K562 (cell line): ENCODE data around the gene BICD1. TPM values are rescaled to one million over a fixed set of nuclear protein-coding genes. Genes with fewer than 3 reads are reported as not detected.

Experiments
- ATAC-seq: fragments of 200-7000 bp; cut with Tn5 transposase; 3 replicates; pipeline ENCODE4 v1.9.1; 2020; ENCODE audit warnings: moderate library complexity
- BruUV-seq: library from RNA; stranded (reverse); fragments of 400-500 nt; replicated peaks from 2 replicates; lab custom pipeline; 2021; lab: Mats Ljungman, UMichigan
- CTCF ChIA-PET: fragments of 300-600 bp; formaldehyde crosslinking; extraction: SDS; loops from one replicate; lab custom pipeline; 2021; ENCODE audit warnings: low intra/inter-chr PET ratio; lab: Yijun Ruan, JAX
- POLR2A ChIA-PET: fragments of 300-600, 350-650 bp; sonication (Branson Sonifier 250); formaldehyde crosslinking; extraction: SDS; loops from one replicate; lab custom pipeline; 2021; ENCODE audit warnings: antibody characterized with exemption, inconsistent platforms; lab: Yijun Ruan, JAX
- DNase-seq, 4 experiments: peaks; one replicate each; pipeline versions ENCODE4 v3.0.0 to v3.0.0-alpha.2; 2011 to 2018; ENCODE audit warnings: low spot score in 3 of 4, mixed read lengths in 3 of 4; ENCODE audit errors: extremely low read depth in 1 of 4
- FAIRE-seq: peaks from 2 replicates; lab custom pipeline; 2011; peaks lifted over from hg19 to GRCh38; lab: Jason Lieb, UNC
- H2AFZ ChIP-seq: 2 replicates; pipeline ENCODE4 v1.6.0; 2011; ENCODE audit warnings: low read depth, low read length, control low read depth, inconsistent platforms
- H3K27ac ChIP-seq: fragments of 200-600 bp; 3 replicates; pipeline ENCODE4 v1.8.0; 2011; ENCODE audit warnings: low read depth, mild to moderate bottlenecking, control low read depth, inconsistent platforms, low read length, moderate library complexity, mixed read lengths; ENCODE audit errors: extremely low read depth
- H3K27me3 ChIP-seq, 2 experiments: fragments of 300-600 bp in 1 of 2; 2 replicates in 1 of 2; 3 replicates in 1 of 2; pipeline versions ENCODE4 v1.6.0 to v1.8.0; 2011; ENCODE audit warnings: inconsistent platforms in 2 of 2, low read length in 2 of 2, mild to moderate bottlenecking in 1 of 2, mixed read lengths in 1 of 2, moderate library complexity in 1 of 2; ENCODE audit not compliant: control insufficient read depth in 2 of 2, insufficient read depth in 2 of 2
- H3K36me3 ChIP-seq: fragments of 300-600 bp; 3 replicates; pipeline ENCODE4 v1.8.0; 2011; ENCODE audit warnings: mild to moderate bottlenecking, low read length, inconsistent platforms; ENCODE audit not compliant: control insufficient read depth, insufficient read depth
- H3K4me1 ChIP-seq, 2 experiments: fragments of 200-600 bp in 1 of 2; replicated peaks in 1 of 2; 2 replicates in 1 of 2; 3 replicates in 1 of 2; pipeline versions ENCODE4 v1.5.1 to v1.8.0; 2011; ENCODE audit warnings: inconsistent platforms in 2 of 2, low read length in 2 of 2, mild to moderate bottlenecking in 1 of 2, mixed read lengths in 1 of 2, moderate library complexity in 1 of 2; ENCODE audit not compliant: control insufficient read depth in 2 of 2, insufficient read depth in 2 of 2
- H3K4me2 ChIP-seq: 2 replicates; pipeline ENCODE4 v1.6.1; 2011; ENCODE audit warnings: low read length, control low read depth, inconsistent platforms, mixed read lengths; ENCODE audit not compliant: insufficient read depth
- H3K4me3 ChIP-seq: fragments of 200-600 bp; sonication (generic), shearing (Covaris generic); 2 replicates; pipeline ENCODE4 v1.5.1; 2016; ENCODE audit warnings: control low read depth, inconsistent platforms
- H3K79me2 ChIP-seq: fragments of 200-600 bp; 3 replicates; pipeline ENCODE4 v1.8.0; 2011; ENCODE audit warnings: low read length, inconsistent platforms; ENCODE audit not compliant: control insufficient read depth, insufficient read depth
- H3K9ac ChIP-seq, 2 experiments: 2 replicates each; pipeline versions ENCODE4 v1.6.0 to v1.6.1; 2011; ENCODE audit warnings: low read depth in 2 of 2, low read length in 2 of 2, control low read depth in 1 of 2, inconsistent platforms in 1 of 2, mild to moderate bottlenecking in 1 of 2, mixed read lengths in 1 of 2; ENCODE audit not compliant: insufficient read depth in 1 of 2
- H3K9me1 ChIP-seq: one replicate; pipeline ENCODE4 v1.6.0; 2011; ENCODE audit warnings: inconsistent platforms, mild to moderate bottlenecking, low read length, moderate library complexity; ENCODE audit not compliant: control insufficient read depth, insufficient read depth
- H3K9me3 ChIP-seq: replicated peaks from 2 replicates; pipeline ENCODE4 v1.5.1; 2011; ENCODE audit warnings: low read depth, low read length, inconsistent platforms; ENCODE audit not compliant: control insufficient read depth, insufficient read depth
- H4K20me1 ChIP-seq: replicated peaks from 2 replicates; pipeline ENCODE4 v1.6.1; 2011; ENCODE audit warnings: low read length, inconsistent platforms, mixed read lengths; ENCODE audit not compliant: control insufficient read depth, insufficient read depth
- CSDE1 ChIP-seq, 2 experiments: fragments of 450-650 bp; IDR thresholded peaks; 2 replicates each; pipeline ENCODE4 v1.6.1; 2016; ENCODE audit warnings: mild to moderate bottlenecking in 1 of 2
- HDGF ChIP-seq: fragments of 450-650 bp; IDR thresholded peaks from 2 replicates; pipeline ENCODE4 v1.6.1; 2016
- KDM4B ChIP-seq, 2 experiments: fragments of 450-650 bp in 1 of 2; sonication (generic) in 1 of 2; IDR thresholded peaks; 2 replicates each; pipeline ENCODE4 v1.6.1; 2016 to 2017; ENCODE audit warnings: borderline replicate concordance in 2 of 2, antibody characterized with exemption in 1 of 2, low read depth in 1 of 2, mild to moderate bottlenecking in 1 of 2
- LCOR ChIP-seq: sonication (generic); formaldehyde crosslinking; IDR thresholded peaks from 2 replicates; pipeline ENCODE4 v1.8.0; 2022; ENCODE audit warnings: mild to moderate bottlenecking, missing genetic modification reagents
- LEF1 ChIP-seq: fragments of 450-650 bp; IDR thresholded peaks from 2 replicates; pipeline ENCODE4 v1.6.1; 2016; ENCODE audit warnings: mild to moderate bottlenecking
- MYBL2 ChIP-seq, 2 experiments: fragments of 450-650 bp in 1 of 2; sonication (generic) in 1 of 2; formaldehyde crosslinking in 1 of 2; IDR thresholded peaks; 2 replicates each; pipeline versions ENCODE4 v1.6.1 to v1.8.1; 2017 to 2022; ENCODE audit warnings: borderline replicate concordance in 1 of 2, inconsistent platforms in 1 of 2, low read depth in 1 of 2, mild to moderate bottlenecking in 1 of 2, missing genetic modification reagents in 1 of 2, moderate library complexity in 1 of 2
- RBM22 ChIP-seq: fragments of 200-400 bp; formaldehyde crosslinking; IDR thresholded peaks from 2 replicates; pipeline ENCODE4 v1.6.1; 2018; ENCODE audit warnings: low read length, low read depth; ENCODE audit not compliant: poor library complexity, severe bottlenecking
- SMARCA4 ChIP-seq: fragments of 450-650 bp; IDR thresholded peaks from 2 replicates; pipeline ENCODE4 v1.6.1; 2016
- SPI1 ChIP-seq: IDR thresholded peaks from 2 replicates; pipeline ENCODE4 v1.6.1; 2011; ENCODE audit warnings: low read depth, low read length, control low read depth, borderline replicate concordance
- TARDBP ChIP-seq: fragments of 450-650 bp; IDR thresholded peaks from 2 replicates; pipeline ENCODE4 v1.6.1; 2016
- WGBS: fragments of 100-300 bp; shearing (Covaris generic); methylation state at CpG from one replicate; pipeline ENCODE4 v1.1.6; 2016; ENCODE audit warnings: low coverage, mixed read lengths; ENCODE audit not compliant: insufficient coverage; ENCODE audit errors: missing lambda C conversion rate; 5-methylcytosine and 5-hydroxymethylcytosine counted together
- in situ Hi-C: fragments of 300-500 bp; cut with MboI; formaldehyde crosslinking; loops from 4 replicates; pipeline ENCODE4 v1.15.0; 2018; ENCODE audit warnings: inconsistent platforms, mixed read lengths
- intact Hi-C: fragments of 100-400 bp; cut with micrococcal nuclease; formaldehyde crosslinking; loops from 2 replicates; pipeline ENCODE4 v1.14.2; 2022
- polyA plus RNA-seq, 8 experiments: library from polyadenylated mRNA; depleted of rRNA in 4 of 8; stranded (reverse) in 5 of 8; unstranded in 3 of 8; fragments of >200 nt; fragmentation: Nextera tagmentation in 2 of 8; fragmentation: Illumina TruSeq in 1 of 8; extraction: Ambion mirVana in 2 of 8; extraction: Trizol in 1 of 8; gene quantifications; 2 replicates each; pipeline versions ENCODE4 v1.2.1 to v1.2.3, GENCODE V29; 2011 to 2014; ENCODE audit warnings: inconsistent platforms in 1 of 8, missing spikeins in 1 of 8
- total RNA-seq, 7 experiments: library from RNA; depleted of rRNA in 6 of 7; stranded (reverse); fragments of >200 nt in 6 of 7; fragmentation: Illumina TruSeq in 2 of 7; extraction: Trizol in 2 of 7; gene quantifications; 2 replicates each; pipeline versions ENCODE4 v1.2.1 to v1.2.3, GENCODE V29; 2011 to 2021; ENCODE audit warnings: low replicate concordance in 1 of 7
- TF ChIP-seq, protein P1 (sequence below): fragments of 250-450 bp; sonication (Bioruptor Pico); IDR thresholded peaks from 2 replicates; pipeline ENCODE4 v1.8.0; 2022; ENCODE audit warnings: moderate library complexity, mild to moderate bottlenecking, inconsistent platforms
- TF ChIP-seq, protein P2 (sequence below): sonication (generic); formaldehyde crosslinking; IDR thresholded peaks from 2 replicates; pipeline ENCODE4 v1.8.0; 2022; ENCODE audit warnings: mild to moderate bottlenecking, missing genetic modification reagents
- TF ChIP-seq, protein P3 (sequence below): fragments of 450-650 bp; formaldehyde crosslinking; IDR thresholded peaks from 2 replicates; pipeline ENCODE4 v1.4.0; 2020; ENCODE audit warnings: mild to moderate bottlenecking
- TF ChIP-seq, protein P4 (sequence below): sonication (generic); formaldehyde crosslinking; IDR thresholded peaks from 2 replicates; pipeline ENCODE4 v1.8.1; 2023; ENCODE audit warnings: mild to moderate bottlenecking, missing genetic modification reagents, moderate library complexity
- TF ChIP-seq, protein P5 (sequence below): fragments of 200-800 bp; sonication (Bioruptor generic); IDR thresholded peaks from 2 replicates; pipeline ENCODE4 v1.6.1; 2017; ENCODE audit warnings: missing genetic modification characterization, missing compliant biosample characterization

The BICD1 gene
- total and polyA plus RNA-seq, 9 of the 15 experiments (the other 6 are each of a cell fraction or from before 2014, with no cell fraction given): 3.5 to 21.1 (median 12.5) TPM

DNA sequence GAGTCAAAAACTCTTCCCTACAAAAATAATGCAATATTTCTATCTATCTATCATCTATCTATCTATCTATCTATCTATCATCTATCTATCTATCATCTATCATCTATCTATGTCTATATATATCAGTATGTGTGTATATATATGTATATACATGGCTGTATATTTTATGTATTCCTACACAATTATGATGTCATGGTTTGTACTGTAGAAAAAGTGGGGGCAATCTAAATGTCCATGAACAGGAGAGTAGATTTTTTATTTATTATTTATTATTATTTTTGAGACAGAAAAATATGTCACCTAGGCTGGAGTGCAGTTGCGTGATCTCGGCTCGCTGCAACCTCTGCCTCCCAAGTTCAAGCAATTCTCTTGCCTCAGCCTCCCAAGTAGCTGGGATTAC, 45.6 kb upstream of the BICD1 start:
- Histone ChIP-seq H3K4me3 (no peak overlapping the region), H2AFZ (no peak overlapping the region), H3K4me1 (no peaks in the 10 kb centered on the region), H4K20me1 (no peaks in the 10 kb centered on the region), H3K27me3 (no peaks in the 10 kb centered on the region), H3K36me3 (no peaks in the 10 kb centered on the region), H3K4me2 (no peak overlapping the region), H3K9ac (no peak overlapping the region), H3K79me2 (no peaks in the 10 kb centered on the region), H3K27ac (no peak overlapping the region), H3K9me3 (peaks cover 5% of the 10 kb centered on the region; the same call in 1 of the 2 replicates), H3K9me1 (no peaks in the 10 kb centered on the region)
- ChIA-PET CTCF (interaction anchor here (0.6 to 1.2 kb wide), 2 partner anchors 240 to 251 kb away, joined by 3 read pairs; no protein-coding TSS in a partner anchor), POLR2A (no interaction called here)
- TF ChIP-seq SPI1 (no peak), HDGF (no peak), LCOR (no peak), RBM22 (no peak), LEF1 (no peak), SMARCA4 (no peak), CSDE1 (IDR thresholded peaks at IDR 0.05) (no peak), MYBL2 (IDR thresholded peaks at IDR 0.05; ENCODE audit: low read depth) (no peak), MYBL2 (CRISPR knock-in tag; IDR thresholded peaks at IDR 0.05; ENCODE audit: borderline replicate concordance) (no peak), KDM4B (IDR thresholded peaks at IDR 0.05; ENCODE audit: borderline replicate concordance in 2 of 2, low read depth in 1 of 2) (no peak), TARDBP (no peak)
- TF ChIP-seq, protein P1, sequence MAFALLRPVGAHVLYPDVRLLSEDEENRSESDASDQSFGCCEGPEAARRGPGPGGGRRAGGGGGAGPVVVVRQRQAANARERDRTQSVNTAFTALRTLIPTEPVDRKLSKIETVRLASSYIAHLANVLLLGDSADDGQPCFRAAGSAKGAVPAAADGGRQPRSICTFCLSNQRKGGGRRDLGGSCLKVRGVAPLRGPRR: no peak
- TF ChIP-seq, protein P2, sequence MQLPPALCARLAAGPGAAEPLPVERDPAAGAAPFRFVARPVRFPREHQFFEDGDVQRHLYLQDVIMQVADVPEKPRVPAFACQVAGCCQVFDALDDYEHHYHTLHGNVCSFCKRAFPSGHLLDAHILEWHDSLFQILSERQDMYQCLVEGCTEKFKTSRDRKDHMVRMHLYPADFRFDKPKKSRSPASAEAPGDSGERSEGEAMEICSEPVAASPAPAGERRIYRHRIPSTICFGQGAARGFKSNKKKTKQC (CRISPR knock-in tag): no peak
- TF ChIP-seq, protein P3, sequence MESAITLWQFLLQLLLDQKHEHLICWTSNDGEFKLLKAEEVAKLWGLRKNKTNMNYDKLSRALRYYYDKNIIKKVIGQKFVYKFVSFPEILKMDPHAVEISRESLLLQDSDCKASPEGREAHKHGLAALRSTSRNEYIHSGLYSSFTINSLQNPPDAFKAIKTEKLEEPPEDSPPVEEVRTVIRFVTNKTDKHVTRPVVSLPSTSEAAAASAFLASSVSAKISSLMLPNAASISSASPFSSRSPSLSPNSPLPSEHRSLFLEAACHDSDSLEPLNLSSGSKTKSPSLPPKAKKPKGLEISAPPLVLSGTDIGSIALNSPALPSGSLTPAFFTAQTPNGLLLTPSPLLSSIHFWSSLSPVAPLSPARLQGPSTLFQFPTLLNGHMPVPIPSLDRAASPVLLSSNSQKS: no peak
- TF ChIP-seq, protein P4, sequence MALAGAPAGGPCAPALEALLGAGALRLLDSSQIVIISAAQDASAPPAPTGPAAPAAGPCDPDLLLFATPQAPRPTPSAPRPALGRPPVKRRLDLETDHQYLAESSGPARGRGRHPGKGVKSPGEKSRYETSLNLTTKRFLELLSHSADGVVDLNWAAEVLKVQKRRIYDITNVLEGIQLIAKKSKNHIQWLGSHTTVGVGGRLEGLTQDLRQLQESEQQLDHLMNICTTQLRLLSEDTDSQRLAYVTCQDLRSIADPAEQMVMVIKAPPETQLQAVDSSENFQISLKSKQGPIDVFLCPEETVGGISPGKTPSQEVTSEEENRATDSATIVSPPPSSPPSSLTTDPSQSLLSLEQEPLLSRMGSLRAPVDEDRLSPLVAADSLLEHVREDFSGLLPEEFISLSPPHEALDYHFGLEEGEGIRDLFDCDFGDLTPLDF (CRISPR knock-in tag): no peak
- TF ChIP-seq, protein P5, sequence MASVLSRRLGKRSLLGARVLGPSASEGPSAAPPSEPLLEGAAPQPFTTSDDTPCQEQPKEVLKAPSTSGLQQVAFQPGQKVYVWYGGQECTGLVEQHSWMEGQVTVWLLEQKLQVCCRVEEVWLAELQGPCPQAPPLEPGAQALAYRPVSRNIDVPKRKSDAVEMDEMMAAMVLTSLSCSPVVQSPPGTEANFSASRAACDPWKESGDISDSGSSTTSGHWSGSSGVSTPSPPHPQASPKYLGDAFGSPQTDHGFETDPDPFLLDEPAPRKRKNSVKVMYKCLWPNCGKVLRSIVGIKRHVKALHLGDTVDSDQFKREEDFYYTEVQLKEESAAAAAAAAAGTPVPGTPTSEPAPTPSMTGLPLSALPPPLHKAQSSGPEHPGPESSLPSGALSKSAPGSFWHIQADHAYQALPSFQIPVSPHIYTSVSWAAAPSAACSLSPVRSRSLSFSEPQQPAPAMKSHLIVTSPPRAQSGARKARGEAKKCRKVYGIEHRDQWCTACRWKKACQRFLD (CRISPR knock-in tag): no peak
- FAIRE-seq (no peak), DNase-seq (no peak), ATAC-seq (no peak)
- intact Hi-C loops (loop anchor here (2.0 kb wide), 1 partner anchor 242 kb away; no protein-coding TSS in a partner anchor), in situ Hi-C loops (no loop called here)
- BruUV-seq: no TSS peak
- 98% methylated on average over 3 of the region's 3 CpGs for WGBS
